NCI-H1105 (cell line): ENCODE measurements around the gene COA6.

ENCODE experiments used
- DNase-seq: peaks from one replicate; lab custom pipeline; 2025; lab: John Stamatoyannopoulos, UW

Gene COA6

DNA sequence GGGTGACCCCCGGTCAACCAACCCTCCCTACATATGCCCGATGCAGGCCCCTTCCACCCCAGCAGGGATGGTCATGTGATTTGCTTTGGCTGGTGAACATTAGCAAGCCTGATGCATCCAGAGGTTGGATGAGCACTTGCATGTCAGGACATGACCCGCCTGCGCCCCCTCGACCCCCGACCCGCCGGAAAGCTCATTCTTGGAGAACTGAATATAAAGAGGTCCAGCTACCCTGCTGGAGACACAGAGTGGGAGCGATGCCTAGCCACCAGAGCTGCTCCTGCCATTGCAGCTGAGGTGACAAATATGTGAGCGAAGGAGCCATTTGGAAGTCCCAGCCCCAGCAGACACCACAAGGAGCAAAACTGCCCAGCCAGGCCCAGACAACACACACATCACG, 39.6 kb downstream of the COA6 start:
- DNase-seq, result no peak

DNA sequence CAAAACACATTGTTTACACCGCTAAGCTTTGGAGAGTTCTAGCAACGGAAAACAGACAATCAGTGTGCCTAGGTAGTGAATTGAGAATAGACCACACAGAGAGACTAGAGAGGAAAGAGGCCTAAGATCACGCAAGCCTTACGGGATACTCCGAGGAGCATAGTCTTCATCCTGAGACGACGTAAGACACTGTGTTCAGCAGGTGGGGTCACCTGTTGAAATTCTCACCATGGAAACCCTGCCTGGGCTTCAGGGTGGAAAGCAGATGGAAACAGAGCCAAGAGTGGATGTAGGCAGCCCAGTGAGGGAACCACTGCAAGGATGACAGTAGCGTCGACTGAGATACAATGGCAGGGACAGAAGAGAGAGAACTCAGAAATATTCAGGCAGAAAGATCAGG, 40.2 kb downstream of the COA6 start:
- no peak for DNase-seq

DNA sequence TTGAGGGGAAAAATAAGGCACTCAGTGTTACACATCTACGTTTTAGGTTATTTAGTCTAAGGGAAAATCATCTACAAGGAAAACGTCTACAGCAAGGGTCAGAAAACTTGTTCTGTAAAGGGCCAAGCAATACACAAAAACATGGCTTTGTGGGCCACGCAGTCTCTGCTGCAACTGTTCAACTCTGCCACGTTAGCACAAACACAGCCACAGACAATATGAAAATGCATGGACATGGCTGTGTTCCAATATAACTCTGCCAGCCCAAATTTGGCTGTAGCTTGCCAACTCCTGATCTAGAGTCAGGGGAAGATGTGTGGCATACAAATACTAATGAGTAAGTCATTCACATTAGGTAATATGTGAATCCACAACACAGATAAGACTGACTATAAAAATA, 40.7 kb downstream of the COA6 start:
- DNase-seq, result no peak

DNA sequence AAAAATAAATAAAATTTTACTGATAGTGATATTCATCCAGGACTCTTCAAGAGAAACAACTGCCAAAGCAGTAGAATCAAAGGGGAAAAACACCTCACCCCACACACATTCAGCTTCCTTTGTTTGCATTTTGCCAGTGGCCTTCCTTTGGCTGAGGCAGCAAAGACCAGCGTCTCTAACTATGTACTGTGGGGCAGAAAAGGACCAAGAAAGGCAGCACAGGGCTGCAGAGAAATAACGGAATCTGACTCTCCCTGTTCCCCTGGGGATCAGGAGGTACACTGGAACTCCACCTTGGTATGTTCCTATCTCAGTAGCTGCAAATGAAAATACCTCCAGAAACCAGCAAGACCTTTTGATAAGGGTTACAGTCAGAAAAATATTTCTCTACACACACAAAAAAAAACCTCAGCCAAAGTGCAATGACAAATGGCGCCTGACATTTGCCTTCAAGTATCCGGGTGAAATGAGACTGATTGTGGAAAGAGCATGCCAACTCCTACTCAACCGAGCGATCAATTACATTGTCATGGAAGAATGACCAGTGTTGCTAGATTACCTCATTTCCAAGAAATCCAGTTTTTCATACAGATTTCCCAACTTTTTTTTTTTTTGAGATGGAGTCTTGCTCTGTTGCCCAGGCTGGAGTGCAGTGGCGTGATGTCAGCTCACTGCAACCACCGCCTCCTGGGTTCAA, 54.8 kb downstream of the COA6 start:
- no peak for DNase-seq

DNA sequence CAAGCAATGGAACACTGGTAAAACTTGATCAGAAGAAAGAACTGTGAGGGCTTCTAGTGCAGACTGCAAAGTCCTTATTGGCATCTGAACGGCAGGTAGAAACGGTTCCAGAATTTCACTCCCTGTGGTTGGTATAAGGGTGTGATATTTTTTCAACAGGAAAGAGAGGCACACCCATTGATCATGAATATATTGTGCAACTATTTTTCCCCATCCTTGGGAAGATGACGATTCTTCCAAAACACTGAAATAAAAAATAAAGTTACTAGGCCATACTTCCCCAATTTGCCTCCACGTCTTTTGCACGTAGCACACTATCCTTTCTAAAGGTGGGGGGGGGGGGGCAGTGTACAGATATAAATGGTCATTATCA, 56.2 kb downstream of the COA6 start:
- no peak for DNase-seq

DNA sequence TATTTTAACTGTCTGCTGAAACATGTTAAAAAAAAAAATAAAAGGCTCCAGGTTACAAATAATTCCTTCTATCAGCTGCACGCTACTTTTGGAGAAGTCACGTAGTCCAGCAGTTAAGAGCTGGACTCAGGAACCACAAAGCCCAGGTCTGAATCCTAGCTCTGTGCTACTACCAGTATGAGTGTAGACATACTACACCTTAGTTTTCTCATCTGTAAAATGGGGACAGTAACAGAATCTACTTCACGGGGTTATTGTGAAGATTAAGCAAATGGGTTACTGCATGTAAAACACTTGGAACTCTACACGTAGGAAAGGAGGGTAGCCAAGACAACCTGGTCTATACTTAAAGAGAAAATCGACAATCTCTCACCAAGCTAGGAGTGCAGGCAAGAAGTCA, 57.4 kb downstream of the COA6 start:
- DNase-seq, result no peak

DNA sequence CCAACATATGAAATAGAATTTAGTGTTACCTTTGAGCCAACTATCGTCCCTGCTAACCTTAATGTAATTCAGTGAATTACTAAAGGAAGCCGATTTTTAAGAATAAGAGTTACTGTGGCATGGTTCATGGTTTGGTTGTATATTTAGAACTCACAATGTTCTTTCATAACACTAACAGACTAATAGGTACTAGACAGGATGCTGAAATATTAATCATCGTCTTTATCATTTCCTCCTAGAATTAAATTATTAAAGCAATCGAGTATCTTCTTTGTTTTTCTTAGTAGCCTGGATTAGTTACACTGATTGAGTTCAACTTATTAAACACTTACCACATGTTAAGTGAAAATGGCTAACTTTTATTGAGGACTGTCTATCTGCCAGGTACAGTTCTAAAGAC, 58.0 kb downstream of the COA6 start:
- no peak for DNase-seq

DNA sequence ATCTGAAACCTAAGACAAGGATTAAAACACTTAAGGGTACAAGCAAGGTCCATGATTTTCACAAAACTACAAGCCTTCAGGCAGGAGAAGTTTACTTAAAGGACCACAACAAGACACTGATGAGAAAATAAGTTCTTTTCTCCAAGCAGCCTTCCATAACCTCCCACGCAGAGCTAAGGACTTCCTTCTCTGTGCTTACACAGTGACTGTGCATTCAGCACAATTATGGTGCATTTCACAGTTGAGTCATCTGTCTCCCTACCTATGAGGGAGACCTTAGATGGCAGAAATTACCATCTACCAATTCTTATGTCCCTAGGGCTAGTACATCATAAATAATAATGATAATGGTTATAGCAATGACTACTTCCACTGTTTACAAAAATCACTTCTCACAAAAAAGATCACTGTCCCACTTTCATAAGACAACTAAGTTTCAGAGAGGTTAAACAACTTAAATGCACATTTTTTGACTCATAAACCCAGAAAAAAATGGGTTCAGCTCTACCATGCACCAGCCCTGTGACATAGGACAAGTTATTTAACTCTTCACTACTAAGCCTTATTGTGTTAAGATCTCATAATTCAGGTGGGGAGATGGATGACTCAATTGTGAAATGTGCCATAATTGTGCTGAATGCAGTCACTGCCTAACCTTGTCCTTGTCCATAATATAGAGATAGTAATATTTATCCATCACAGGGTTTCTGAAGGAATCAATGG, 60.5 kb downstream of the COA6 start:
- DNase-seq, result no peak
